ENCODE results near the gene BEST2.
A peak's percentile ranks its signal among the peaks of the same experiment; 100 is the strongest.

DNA sequence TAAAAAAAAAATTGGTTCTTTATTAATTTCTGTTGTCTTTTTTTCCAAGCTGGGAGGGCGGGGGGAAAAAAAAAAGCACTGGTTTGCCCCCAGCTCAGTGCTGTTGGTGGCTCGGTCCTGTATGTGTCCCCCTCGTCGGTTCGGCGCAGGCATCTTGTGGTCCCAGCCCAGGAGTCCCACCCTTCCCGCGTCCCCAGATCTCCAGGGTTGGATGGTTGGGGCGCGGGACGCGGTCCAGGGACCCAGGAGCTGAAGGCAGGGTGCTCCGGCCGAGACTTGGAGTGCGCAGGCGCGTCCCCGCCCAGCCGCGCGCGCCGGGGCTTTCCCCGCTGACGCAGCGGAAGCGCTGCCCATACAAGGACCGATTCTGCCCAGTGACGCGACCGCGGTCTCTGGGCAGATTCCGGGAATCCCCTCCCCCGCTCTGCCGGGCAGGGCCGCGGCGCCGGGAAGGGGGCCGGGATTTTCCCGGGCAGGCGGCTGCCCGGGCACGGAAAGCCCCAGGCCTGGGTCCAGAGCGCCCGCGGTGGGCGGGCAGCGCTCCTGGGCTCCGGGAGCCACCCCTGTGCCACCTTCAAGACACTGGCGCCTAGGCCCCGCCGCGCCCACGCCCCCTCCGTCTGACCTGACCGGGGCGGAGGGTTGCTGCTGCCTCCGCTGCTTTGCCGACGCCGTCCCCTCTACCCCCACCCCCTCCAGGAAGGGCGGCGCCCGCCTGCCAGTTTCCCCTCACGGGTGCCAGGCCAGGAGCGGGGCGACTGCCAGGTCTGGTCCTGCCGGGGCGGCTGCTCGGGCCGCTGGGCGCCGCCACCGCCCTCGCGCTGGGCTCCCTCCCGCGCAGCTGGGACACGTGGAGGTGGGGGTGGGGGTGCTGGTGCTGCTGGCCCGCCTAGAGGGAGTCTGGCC, 42.0 kb downstream of the BEST2 start:
- TF ChIP-seq, protein P1, sequence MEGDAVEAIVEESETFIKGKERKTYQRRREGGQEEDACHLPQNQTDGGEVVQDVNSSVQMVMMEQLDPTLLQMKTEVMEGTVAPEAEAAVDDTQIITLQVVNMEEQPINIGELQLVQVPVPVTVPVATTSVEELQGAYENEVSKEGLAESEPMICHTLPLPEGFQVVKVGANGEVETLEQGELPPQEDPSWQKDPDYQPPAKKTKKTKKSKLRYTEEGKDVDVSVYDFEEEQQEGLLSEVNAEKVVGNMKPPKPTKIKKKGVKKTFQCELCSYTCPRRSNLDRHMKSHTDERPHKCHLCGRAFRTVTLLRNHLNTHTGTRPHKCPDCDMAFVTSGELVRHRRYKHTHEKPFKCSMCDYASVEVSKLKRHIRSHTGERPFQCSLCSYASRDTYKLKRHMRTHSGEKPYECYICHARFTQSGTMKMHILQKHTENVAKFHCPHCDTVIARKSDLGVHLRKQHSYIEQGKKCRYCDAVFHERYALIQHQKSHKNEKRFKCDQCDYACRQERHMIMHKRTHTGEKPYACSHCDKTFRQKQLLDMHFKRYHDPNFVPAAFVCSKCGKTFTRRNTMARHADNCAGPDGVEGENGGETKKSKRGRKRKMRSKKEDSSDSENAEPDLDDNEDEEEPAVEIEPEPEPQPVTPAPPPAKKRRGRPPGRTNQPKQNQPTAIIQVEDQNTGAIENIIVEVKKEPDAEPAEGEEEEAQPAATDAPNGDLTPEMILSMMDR (IDR thresholded peaks at IDR 0.05 in 8 of 11, conservative IDR thresholded peaks at IDR 0.05 in 3 of 11), result peak in 5 of 11 experiments; percentile 9 to 40 (median 18)
- TF ChIP-seq POLR2A (IDR thresholded peaks at IDR 0.05), result peak in 2 of 3 donors; percentile 61 to 69
